HG03139 (cell line): ENCODE results near the gene RTN4RL1.
"Not testable (repeated sequence)": the region's sequence is repeated elsewhere in the genome, so short reads cannot be mapped to it uniquely, and the experiment has no call there.

Experiments
- ATAC-seq: cut with Tn5 transposase; IDR thresholded peaks from one replicate; pipeline ENCODE4 v1.9.1; 2021; ENCODE audit not compliant: unreplicated experiment

Gene RTN4RL1

GRCh38 chr17:2027528-2028233, 2.5 kb upstream of the RTN4RL1 start:
- no peak for ATAC-seq

GRCh38 chr17:2025622-2026309, 632 bp upstream of the RTN4RL1 start:
- ATAC-seq, result no peak

GRCh38 chr17:2024572-2025219, 438 bp downstream of the RTN4RL1 start:
- ATAC-seq, result no peak

- no peak for ATAC-seq
These were observed 1.2 kb downstream of the RTN4RL1 start for GRCh38 chr17:2023692-2024571.

- ATAC-seq, result no peak
These were observed 1.9 kb downstream of the RTN4RL1 start for GRCh38 chr17:2023256-2023655.

GRCh38 chr17:2022647-2023240, 2.4 kb downstream of the RTN4RL1 start:
- no peak for ATAC-seq

- no peak for ATAC-seq
These were observed 4.4 kb downstream of the RTN4RL1 start for GRCh38 chr17:2020721-2021120.

- ATAC-seq, result no peak
These were observed 5.4 kb downstream of the RTN4RL1 start for GRCh38 chr17:2019723-2020122.

GRCh38 chr17:2018716-2019510, 6.2 kb downstream of the RTN4RL1 start:
- no peak for ATAC-seq

- no peak for ATAC-seq
These were observed 7.7 kb downstream of the RTN4RL1 start for GRCh38 chr17:2017274-2017941.

GRCh38 chr17:2016494-2016893, 8.6 kb downstream of the RTN4RL1 start:
- ATAC-seq, result no peak

GRCh38 chr17:2015314-2015713, 9.8 kb downstream of the RTN4RL1 start:
- no peak for ATAC-seq

GRCh38 chr17:2013994-2014317, 11.2 kb downstream of the RTN4RL1 start:
- ATAC-seq, result no peak

- not testable (repeated sequence) for ATAC-seq
These were observed 11.7 kb downstream of the RTN4RL1 start for GRCh38 chr17:2013220-2013993.

- ATAC-seq, result no peak
These were observed 12.6 kb downstream of the RTN4RL1 start for GRCh38 chr17:2012499-2012898.

- no peak for ATAC-seq
These were observed 13.4 kb downstream of the RTN4RL1 start for GRCh38 chr17:2011411-2012371.

- no peak for ATAC-seq
These were observed 15.4 kb downstream of the RTN4RL1 start for GRCh38 chr17:2009737-2010136.
